ENCODE data around the gene PRLR.

Gene PRLR

GRCh38 chr5:35058374-35058788, 171.9 kb downstream of the PRLR start:
- Histone ChIP-seq H3K9me3 (ENCODE audit: control insufficient read depth in 2 of 2, low read length in 2 of 2) (no peaks in the 10 kb centered on the region), H3K27me3 (ENCODE audit: control insufficient read depth in 1 of 2, insufficient read depth in 2 of 2, low read length in 2 of 2) (no peaks in the 10 kb centered on the region), H3K4me3 (ENCODE audit: low read length in 2 of 2) (no peak overlapping the region), H3K4me1 (ENCODE audit: control insufficient read depth, insufficient read depth, low read length) (no peaks in the 10 kb centered on the region), H3K27ac (ENCODE audit: low read length) (no peak overlapping the region), H3K9ac (ENCODE audit: low read length in 2 of 2) (no peak overlapping the region), H3K36me3 (ENCODE audit: control insufficient read depth in 2 of 2, insufficient read depth in 2 of 2, low read length in 2 of 2) (no peaks in the 10 kb centered on the region)

GRCh38 chr5:35056686-35057085, 173.6 kb downstream of the PRLR start:
- H3K9me3 ChIP-seq (ENCODE audit: control insufficient read depth in 2 of 2, low read length in 2 of 2) = no peaks in the 10 kb centered on the region
- no peaks in the 10 kb centered on the region for H3K36me3 ChIP-seq (ENCODE audit: control insufficient read depth in 2 of 2, insufficient read depth in 2 of 2, low read length in 2 of 2)
- H3K9ac ChIP-seq (ENCODE audit: low read length in 2 of 2) = no peak overlapping the region
- H3K4me3 ChIP-seq (ENCODE audit: low read length in 2 of 2) = no peak overlapping the region
- no peak overlapping the region for H3K27ac ChIP-seq (ENCODE audit: low read length)
- no peaks in the 10 kb centered on the region for H3K4me1 ChIP-seq (ENCODE audit: control insufficient read depth, insufficient read depth, low read length)
- no peaks in the 10 kb centered on the region for H3K27me3 ChIP-seq (ENCODE audit: control insufficient read depth in 1 of 2, insufficient read depth in 2 of 2, low read length in 2 of 2)

GRCh38 chr5:35052838-35053237, 177.4 kb downstream of the PRLR start:
- H3K27me3 ChIP-seq (ENCODE audit: control insufficient read depth in 1 of 2, insufficient read depth in 2 of 2, low read length in 2 of 2) = no peaks in the 10 kb centered on the region
- H3K36me3 ChIP-seq (ENCODE audit: control insufficient read depth in 2 of 2, insufficient read depth in 2 of 2, low read length in 2 of 2) = no peaks in the 10 kb centered on the region
- H3K4me3 ChIP-seq (ENCODE audit: low read length in 2 of 2) = no peak overlapping the region
- H3K9ac ChIP-seq (ENCODE audit: low read length in 2 of 2) = no peak overlapping the region
- no peaks in the 10 kb centered on the region for H3K4me1 ChIP-seq (ENCODE audit: control insufficient read depth, insufficient read depth, low read length)
- no peak overlapping the region for H3K27ac ChIP-seq (ENCODE audit: low read length)
- H3K9me3 ChIP-seq (ENCODE audit: control insufficient read depth in 2 of 2, low read length in 2 of 2) = no peaks in the 10 kb centered on the region

- no peak overlapping the region for H3K27ac ChIP-seq (ENCODE audit: low read length)
- H3K27me3 ChIP-seq (ENCODE audit: control insufficient read depth in 1 of 2, insufficient read depth in 2 of 2, low read length in 2 of 2) = no peaks in the 10 kb centered on the region
- no peaks in the 10 kb centered on the region for H3K36me3 ChIP-seq (ENCODE audit: control insufficient read depth in 2 of 2, insufficient read depth in 2 of 2, low read length in 2 of 2)
- H3K9me3 ChIP-seq (ENCODE audit: control insufficient read depth in 2 of 2, low read length in 2 of 2) = no peaks in the 10 kb centered on the region
- H3K9ac ChIP-seq (ENCODE audit: low read length in 2 of 2) = no peak overlapping the region
- H3K4me3 ChIP-seq (ENCODE audit: low read length in 2 of 2) = no peak overlapping the region
- no peaks in the 10 kb centered on the region for H3K4me1 ChIP-seq (ENCODE audit: control insufficient read depth, insufficient read depth, low read length)
Observed at GRCh38 chr5:35050541-35051126, 179.7 kb downstream of the PRLR start.

- H3K36me3 ChIP-seq (ENCODE audit: control insufficient read depth in 2 of 2, insufficient read depth in 2 of 2, low read length in 2 of 2) = no peaks in the 10 kb centered on the region
- H3K27me3 ChIP-seq (ENCODE audit: control insufficient read depth in 1 of 2, insufficient read depth in 2 of 2, low read length in 2 of 2) = peaks cover 0 to 2% of the 10 kb centered on the region in 2 donors
- no peak overlapping the region for H3K9ac ChIP-seq (ENCODE audit: low read length in 2 of 2)
- no peaks in the 10 kb centered on the region for H3K9me3 ChIP-seq (ENCODE audit: control insufficient read depth in 2 of 2, low read length in 2 of 2)
- H3K27ac ChIP-seq (ENCODE audit: low read length) = no peak overlapping the region
- H3K4me3 ChIP-seq (ENCODE audit: low read length in 2 of 2) = no peak overlapping the region
- H3K4me1 ChIP-seq (ENCODE audit: control insufficient read depth, insufficient read depth, low read length) = no peaks in the 10 kb centered on the region
Observed at GRCh38 chr5:35048910-35049309, 181.4 kb downstream of the PRLR start.

GRCh38 chr5:35047785-35048404, 182.4 kb downstream of the PRLR start, which contains the start of gene AGXT2:
TSS of gene AGXT2 (minus strand) at chr5:35047949. CDS start at chr5:35047892, 57 bp downstream.
- Histone ChIP-seq H3K27me3 (ENCODE audit: control insufficient read depth in 1 of 2, insufficient read depth in 2 of 2, low read length in 2 of 2) (peaks cover 0 to 2% of the 10 kb centered on the region in 2 donors), H3K4me3 (ENCODE audit: low read length in 2 of 2) (no peak within 1 kb of the TSS), H3K9ac (ENCODE audit: low read length in 2 of 2) (no peak within 1 kb of the TSS), H3K36me3 (ENCODE audit: control insufficient read depth in 2 of 2, insufficient read depth in 2 of 2, low read length in 2 of 2) (no peaks in the 10 kb centered on the region), H3K4me1 (ENCODE audit: control insufficient read depth, insufficient read depth, low read length) (no peaks in the 10 kb centered on the region), H3K9me3 (ENCODE audit: control insufficient read depth in 2 of 2, low read length in 2 of 2) (no peaks in the 10 kb centered on the region), H3K27ac (ENCODE audit: low read length) (no peak within 1 kb of the TSS)

- Histone ChIP-seq H3K4me1 (ENCODE audit: control insufficient read depth, insufficient read depth, low read length) (no peaks in the 10 kb centered on the region), H3K27ac (ENCODE audit: low read length) (no peak overlapping the region), H3K36me3 (ENCODE audit: control insufficient read depth in 2 of 2, insufficient read depth in 2 of 2, low read length in 2 of 2) (no peaks in the 10 kb centered on the region), H3K4me3 (ENCODE audit: low read length in 2 of 2) (no peak overlapping the region), H3K9ac (ENCODE audit: low read length in 2 of 2) (no peak overlapping the region), H3K9me3 (ENCODE audit: control insufficient read depth in 2 of 2, low read length in 2 of 2) (no peaks in the 10 kb centered on the region), H3K27me3 (ENCODE audit: control insufficient read depth in 1 of 2, insufficient read depth in 2 of 2, low read length in 2 of 2) (peaks cover 0 to 2% of the 10 kb centered on the region in 2 donors)
Observed at GRCh38 chr5:35046774-35047173, 183.5 kb downstream of the PRLR start.

GRCh38 chr5:35045280-35045679, 185.0 kb downstream of the PRLR start:
- Histone ChIP-seq H3K9ac (ENCODE audit: low read length in 2 of 2) (no peak overlapping the region), H3K36me3 (ENCODE audit: control insufficient read depth in 2 of 2, insufficient read depth in 2 of 2, low read length in 2 of 2) (no peaks in the 10 kb centered on the region), H3K27me3 (ENCODE audit: control insufficient read depth in 1 of 2, insufficient read depth in 2 of 2, low read length in 2 of 2) (peaks cover 0 to 5% of the 10 kb centered on the region in 2 donors)

GRCh38 chr5:35044649-35045048, 185.6 kb downstream of the PRLR start:
- Histone ChIP-seq H3K4me3 (ENCODE audit: low read length in 2 of 2) (no peak overlapping the region), H3K9me3 (ENCODE audit: control insufficient read depth in 2 of 2, low read length in 2 of 2) (no peaks in the 10 kb centered on the region), H3K4me1 (ENCODE audit: control insufficient read depth, insufficient read depth, low read length) (no peaks in the 10 kb centered on the region), H3K27ac (ENCODE audit: low read length) (no peak overlapping the region), H3K36me3 (ENCODE audit: control insufficient read depth in 2 of 2, insufficient read depth in 2 of 2, low read length in 2 of 2) (no peaks in the 10 kb centered on the region), H3K9ac (ENCODE audit: low read length in 2 of 2) (no peak overlapping the region), H3K27me3 (ENCODE audit: control insufficient read depth in 1 of 2, insufficient read depth in 2 of 2, low read length in 2 of 2) (peaks cover 0 to 5% of the 10 kb centered on the region in 2 donors)

More at GRCh38 chr5:35045280-35045679, 185.0 kb downstream of the PRLR start:
- no peak overlapping the region for H3K27ac ChIP-seq (ENCODE audit: low read length)
- H3K9me3 ChIP-seq (ENCODE audit: control insufficient read depth in 2 of 2, low read length in 2 of 2) = no peaks in the 10 kb centered on the region
- H3K4me1 ChIP-seq (ENCODE audit: control insufficient read depth, insufficient read depth, low read length) = no peaks in the 10 kb centered on the region
- H3K4me3 ChIP-seq (ENCODE audit: low read length in 2 of 2) = no peak overlapping the region

- H3K4me1 ChIP-seq (ENCODE audit: control insufficient read depth, insufficient read depth, low read length) = no peaks in the 10 kb centered on the region
- H3K4me3 ChIP-seq (ENCODE audit: low read length in 2 of 2) = no peak overlapping the region
- no peaks in the 10 kb centered on the region for H3K9me3 ChIP-seq (ENCODE audit: control insufficient read depth in 2 of 2, low read length in 2 of 2)
- H3K36me3 ChIP-seq (ENCODE audit: control insufficient read depth in 2 of 2, insufficient read depth in 2 of 2, low read length in 2 of 2) = no peaks in the 10 kb centered on the region
- H3K9ac ChIP-seq (ENCODE audit: low read length in 2 of 2) = no peak overlapping the region
- no peak overlapping the region for H3K27ac ChIP-seq (ENCODE audit: low read length)
- peaks cover 0 to 5% of the 10 kb centered on the region in 2 donors for H3K27me3 ChIP-seq (ENCODE audit: control insufficient read depth in 1 of 2, insufficient read depth in 2 of 2, low read length in 2 of 2)
Observed at GRCh38 chr5:35042781-35043180, 187.5 kb downstream of the PRLR start.

GRCh38 chr5:35041261-35041660, 189.0 kb downstream of the PRLR start:
- Histone ChIP-seq H3K36me3 (ENCODE audit: control insufficient read depth in 2 of 2, insufficient read depth in 2 of 2, low read length in 2 of 2) (no peaks in the 10 kb centered on the region), H3K27me3 (ENCODE audit: control insufficient read depth in 1 of 2, insufficient read depth in 2 of 2, low read length in 2 of 2) (peaks cover 0 to 8% of the 10 kb centered on the region in 2 donors), H3K9me3 (ENCODE audit: control insufficient read depth in 2 of 2, low read length in 2 of 2) (no peaks in the 10 kb centered on the region), H3K4me1 (ENCODE audit: control insufficient read depth, insufficient read depth, low read length) (no peaks in the 10 kb centered on the region), H3K4me3 (ENCODE audit: low read length in 2 of 2) (no peak overlapping the region), H3K9ac (ENCODE audit: low read length in 2 of 2) (no peak overlapping the region), H3K27ac (ENCODE audit: low read length) (no peak overlapping the region)

Data from stomach smooth muscle (tissue), 2 donors.